IMR-90 (cell line): ENCODE data around the gene NDUFB3. TPM values are rescaled to one million over a fixed set of nuclear protein-coding genes. Genes with fewer than 3 reads are reported as not detected.

Experiments used
- ATAC-seq: fragments of 200-7000 bp; cut with Tn5 transposase; 2 replicates; pipeline ENCODE4 v1.9.1; 2020; ENCODE audit warnings: low read depth, mild to moderate bottlenecking, moderate library complexity
- BruUV-seq: library from RNA; stranded (reverse); fragments of 400-500 nt; replicated peaks from 2 replicates; lab custom pipeline; 2021; lab: Mats Ljungman, UMichigan
- CTCF ChIA-PET: fragments of 300-600 bp; formaldehyde crosslinking; extraction: SDS; loops from one replicate; lab custom pipeline; 2021; ENCODE audit warnings: antibody characterized with exemption; lab: Yijun Ruan, JAX
- POLR2A ChIA-PET: fragments of 300-600 bp; sonication (Branson Sonifier 250); formaldehyde crosslinking; loops from one replicate; lab custom pipeline; 2022; ENCODE audit warnings: antibody characterized with exemption; ENCODE audit not compliant: unreplicated experiment; lab: Charles Lee
- DNase-seq: peaks from one replicate; pipeline ENCODE4 v3.0.0; 2013
- H2AFZ ChIP-seq: replicated peaks from 2 replicates; pipeline ENCODE3; 2013; ENCODE audit warnings: low read length, mild to moderate bottlenecking; ENCODE audit not compliant: poor library complexity
- H2AK5ac ChIP-seq: 2 replicates; pipeline ENCODE4 v1.6.1; 2013; ENCODE audit warnings: low read depth, low read length, inconsistent platforms
- H2AK9ac ChIP-seq: replicated peaks from 2 replicates; pipeline ENCODE3; 2013; ENCODE audit warnings: mild to moderate bottlenecking, low read depth, low read length, moderate library complexity; ENCODE audit not compliant: poor library complexity
- H2BK120ac ChIP-seq: 2 replicates; pipeline ENCODE4 v1.6.1; 2013; ENCODE audit warnings: low read depth, low read length, inconsistent platforms
- H2BK15ac ChIP-seq: 3 replicates; pipeline ENCODE4 v1.6.1; 2013; ENCODE audit warnings: low read depth, low read length, inconsistent platforms
- H2BK20ac ChIP-seq: 2 replicates; pipeline ENCODE4 v1.6.1; 2013; ENCODE audit warnings: low read depth, mild to moderate bottlenecking, inconsistent platforms, low read length, moderate library complexity
- H2BK5ac ChIP-seq: 2 replicates; pipeline ENCODE4 v1.6.1; 2013; ENCODE audit warnings: mild to moderate bottlenecking, low read depth, low read length, inconsistent platforms; ENCODE audit not compliant: poor library complexity, severe bottlenecking
- H3K14ac ChIP-seq: replicated peaks from 2 replicates; pipeline ENCODE4 v1.6.1; 2013; ENCODE audit warnings: low read depth, low read length, inconsistent platforms
- H3K18ac ChIP-seq: 2 replicates; pipeline ENCODE4 v1.6.1; 2013; ENCODE audit warnings: low read depth, low read length, control low read depth
- H3K23ac ChIP-seq: 2 replicates; pipeline ENCODE4 v1.6.1; 2013; ENCODE audit warnings: low read depth, low read length, inconsistent platforms
- H3K27ac ChIP-seq: 2 replicates; pipeline ENCODE4 v1.5.1; 2013; ENCODE audit warnings: mild to moderate bottlenecking, control low read depth, low read length; ENCODE audit not compliant: insufficient read depth
- H3K27me3 ChIP-seq: 2 replicates; pipeline ENCODE4 v1.6.1; 2013; ENCODE audit warnings: low read length; ENCODE audit not compliant: control insufficient read depth, insufficient read depth
- H3K36me3 ChIP-seq: 2 replicates; pipeline ENCODE4 v1.6.1; 2013; ENCODE audit warnings: low read length, mixed read lengths; ENCODE audit not compliant: control insufficient read depth, insufficient read depth
- H3K4ac ChIP-seq: 2 replicates; pipeline ENCODE4 v1.6.1; 2013; ENCODE audit warnings: low read depth, low read length, inconsistent platforms
- H3K4me1 ChIP-seq: 2 replicates; pipeline ENCODE4 v1.6.1; 2013; ENCODE audit warnings: low read length, mixed read lengths; ENCODE audit not compliant: control insufficient read depth, insufficient read depth
- H3K4me2 ChIP-seq: 2 replicates; pipeline ENCODE4 v1.6.1; 2013; ENCODE audit warnings: low read depth, mild to moderate bottlenecking, control low read depth, low read length, moderate library complexity
- H3K4me3 ChIP-seq: 2 replicates; pipeline ENCODE4 v1.5.1; 2013; ENCODE audit warnings: low read depth, mild to moderate bottlenecking, control low read depth, low read length, moderate library complexity; ENCODE audit not compliant: insufficient read depth
- H3K56ac ChIP-seq: 2 replicates; pipeline ENCODE4 v1.6.1; 2013; ENCODE audit warnings: low read length, inconsistent platforms; ENCODE audit not compliant: insufficient read depth; ENCODE audit errors: extremely low read depth
- H3K79me1 ChIP-seq, 2 experiments: 2 replicates each; pipeline ENCODE4 v1.6.1; 2013; ENCODE audit warnings: low read length in 2 of 2, inconsistent platforms in 1 of 2, low read depth in 1 of 2
- H3K9ac ChIP-seq: 2 replicates; pipeline ENCODE4 v1.6.1; 2013; ENCODE audit warnings: low read depth, low read length, control low read depth
- H3K9me1 ChIP-seq: 2 replicates; pipeline ENCODE4 v1.6.1; 2013; ENCODE audit warnings: low read length, inconsistent platforms; ENCODE audit not compliant: insufficient read depth
- H3K9me3 ChIP-seq: 2 replicates; pipeline ENCODE4 v1.6.1; 2013; ENCODE audit warnings: low read length; ENCODE audit not compliant: control insufficient read depth, insufficient read depth
- H4K20me1 ChIP-seq: 2 replicates; pipeline ENCODE4 v1.6.1; 2013; ENCODE audit warnings: low read length, inconsistent platforms; ENCODE audit not compliant: insufficient read depth
- H4K5ac ChIP-seq: 2 replicates; pipeline ENCODE4 v1.6.1; 2013; ENCODE audit warnings: mild to moderate bottlenecking, low read depth, low read length, control low read depth
- H4K8ac ChIP-seq, 2 experiments: 2 replicates each; pipeline ENCODE4 v1.6.1; 2013; ENCODE audit warnings: low read depth in 2 of 2, low read length in 2 of 2, control low read depth in 1 of 2, inconsistent platforms in 1 of 2
- H4K91ac ChIP-seq: 2 replicates; pipeline ENCODE4 v1.6.1; 2013; ENCODE audit warnings: low read depth, low read length, inconsistent platforms; ENCODE audit not compliant: insufficient read depth
- BHLHE40 ChIP-seq: fragments of 150-350 bp; IDR thresholded peaks from 2 replicates; pipeline ENCODE4 v1.6.1; 2016; ENCODE audit warnings: mild to moderate bottlenecking, low read depth, low read length
- CEBPB ChIP-seq: IDR thresholded peaks from 2 replicates; pipeline ENCODE4 v1.6.1; 2012; ENCODE audit warnings: low read depth, low read length, improper control_type of control experiment
- ELK1 ChIP-seq: fragments of 150-350 bp; IDR thresholded peaks from 2 replicates; pipeline ENCODE4 v1.6.1; 2016; ENCODE audit warnings: low read depth, mild to moderate bottlenecking, low read length, moderate library complexity, borderline replicate concordance
- FOS ChIP-seq: fragments of 150-350 bp; IDR thresholded peaks from 2 replicates; pipeline ENCODE4 v1.6.1; 2016; ENCODE audit warnings: low read depth, low read length
- NFE2L2 ChIP-seq: fragments of 150-350 bp; IDR thresholded peaks from 2 replicates; pipeline ENCODE4 v1.6.1; 2016; ENCODE audit warnings: low read depth, mild to moderate bottlenecking, low read length
- RAD21 ChIP-seq: IDR thresholded peaks from 2 replicates; pipeline ENCODE4 v1.6.1; 2012; ENCODE audit warnings: low read length, improper control_type of control experiment
- SMC3 ChIP-seq: fragments of 150-350 bp; IDR thresholded peaks from 2 replicates; pipeline ENCODE4 v1.6.1; 2016; ENCODE audit warnings: low read depth, mild to moderate bottlenecking, antibody characterized with exemption, low read length, moderate library complexity
- WGBS, 2 experiments: methylation state at CpG; one replicate each; pipeline versions ENCODE4 v1.1.5 to v1.1.7; 2013; ENCODE audit warnings: missing lambda C conversion rate in 2 of 2; ENCODE audit not compliant: insufficient read length in 1 of 2; ENCODE audit errors: extremely low coverage in 2 of 2; 5-methylcytosine and 5-hydroxymethylcytosine counted together
- dilution Hi-C: fragments of 300-500 bp; cut with HindIII; formaldehyde crosslinking; loops from one replicate; pipeline ENCODE4 v1.14.3; 2018; ENCODE audit warnings: low sequenced_read_pairs; ENCODE audit not compliant: unreplicated experiment
- in situ Hi-C: fragments of 300-500 bp; cut with MboI; formaldehyde crosslinking; loops from 3 replicates; pipeline ENCODE4 v1.14.3; 2019; ENCODE audit warnings: low sequenced_read_pairs, inconsistent platforms, mixed read lengths
- intact Hi-C: fragments of 100-400 bp; cut with micrococcal nuclease; formaldehyde crosslinking; loops from 2 replicates; pipeline ENCODE4 v1.10.0; 2022
- microRNA-seq, 2 experiments: library from miRNA; stranded (forward) in 1 of 2; unstranded in 1 of 2; fragments of 10-50 nt in 1 of 2; fragments of <30 nt in 1 of 2; gene quantifications in 1 of 2; microRNA quantifications in 1 of 2; one replicate each; pipeline versions ENCODE3 to v1.1.0; 2013 to 2020; ENCODE audit not compliant: insufficient read depth in 1 of 2, insufficient read length in 1 of 2, unreplicated experiment in 1 of 2
- polyA plus RNA-seq, 3 experiments: library from polyadenylated mRNA; depleted of rRNA; stranded (reverse); fragments of >200 nt; gene quantifications; 2 replicates each; pipeline ENCODE4 v1.2.3, GENCODE V29; 2012; ENCODE audit warnings: low replicate concordance in 1 of 3
- small RNA-seq, 5 experiments: library from RNA; depleted of rRNA; stranded (forward); fragments of <200 nt; gene quantifications; one replicate each; pipeline ENCODE3, GENCODE V24; 2012
- total RNA-seq: library from RNA; depleted of rRNA; stranded (reverse); fragments of >200 nt; gene quantifications from 2 replicates; pipeline ENCODE4 v1.2.3, GENCODE V29; 2012; rRNA removed
- TF ChIP-seq, protein P1 (sequence below): fragments of 150-350 bp; IDR thresholded peaks from 2 replicates; pipeline ENCODE4 v1.6.1; 2017; ENCODE audit warnings: mild to moderate bottlenecking, antibody characterized with exemption, low read length, low read depth

Gene NDUFB3
- total and polyA plus RNA-seq, 2 of the 4 experiments (the other 2 are of a cell fraction): 41.0 to 98.7 TPM

GRCh38 chr2:201132518-201132917, 60.7 kb downstream of the NDUFB3 start:
- POLR2A ChIA-PET: interaction anchor here (0.9 kb wide), 1 partner anchor 14 kb away, joined by 3 read pairs; no protein-coding TSS in a partner anchor
- WGBS, 2 experiments: no CpG with 5 or more reads among the region's 1 CpG
- no peak overlapping the region for H3K14ac ChIP-seq
- H3K4ac ChIP-seq: no peak overlapping the region
- no peak overlapping the region for H2AK5ac ChIP-seq
- no peak overlapping the region for H3K4me3 ChIP-seq
- H3K27ac ChIP-seq: no peak overlapping the region
- H3K4me2 ChIP-seq: no peak overlapping the region
- peaks cover 23% of the 10 kb centered on the region for H3K9me1 ChIP-seq
- H3K79me1 ChIP-seq: peaks cover 39 to 65% of the 10 kb centered on the region in 2 experiments
- no peaks in the 10 kb centered on the region for H3K9me3 ChIP-seq
- H3K23ac ChIP-seq: no peak overlapping the region
- no peak overlapping the region for H4K91ac ChIP-seq
- peaks cover 24% of the 10 kb centered on the region for H3K36me3 ChIP-seq
- H4K5ac ChIP-seq: no peak overlapping the region
- in situ Hi-C loops: no loop called here
- CTCF ChIA-PET: no interaction called here
- H2AK9ac ChIP-seq: no peak overlapping the region
- H2BK120ac ChIP-seq: no peak overlapping the region
- peak overlapping the region; percentile 0 for H2BK5ac ChIP-seq
- dilution Hi-C loops: no loop called here
- no peak overlapping the region for H3K18ac ChIP-seq
- H3K56ac ChIP-seq: no peak overlapping the region
- H2BK20ac ChIP-seq: 0 out of 2 replicates have a peak overlapping the region, but pooled peaks have one; percentile 6
- H4K8ac ChIP-seq: no peak overlapping the region; a peak in 1 of 4 replicates
- no peak overlapping the region for H2AFZ ChIP-seq
- DNase-seq: no peak
- peaks cover 14% of the 10 kb centered on the region for H3K4me1 ChIP-seq
- H4K20me1 ChIP-seq: peaks cover 7% of the 10 kb centered on the region; the same call in 1 of the 2 replicates
- H3K9ac ChIP-seq: no peak overlapping the region
- no peak for ATAC-seq
- intact Hi-C loops: no loop called here
- BruUV-seq: no TSS peak
- H3K27me3 ChIP-seq: no peaks in the 10 kb centered on the region
- no peak overlapping the region for H2BK15ac ChIP-seq
- TF ChIP-seq FOS: no peak
- TF ChIP-seq CEBPB: no peak
- no peak for TF ChIP-seq NFE2L2
- TF ChIP-seq, protein P1, sequence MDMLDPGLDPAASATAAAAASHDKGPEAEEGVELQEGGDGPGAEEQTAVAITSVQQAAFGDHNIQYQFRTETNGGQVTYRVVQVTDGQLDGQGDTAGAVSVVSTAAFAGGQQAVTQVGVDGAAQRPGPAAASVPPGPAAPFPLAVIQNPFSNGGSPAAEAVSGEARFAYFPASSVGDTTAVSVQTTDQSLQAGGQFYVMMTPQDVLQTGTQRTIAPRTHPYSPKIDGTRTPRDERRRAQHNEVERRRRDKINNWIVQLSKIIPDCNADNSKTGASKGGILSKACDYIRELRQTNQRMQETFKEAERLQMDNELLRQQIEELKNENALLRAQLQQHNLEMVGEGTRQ: no peak
- TF ChIP-seq RAD21: no peak
- no peak for TF ChIP-seq ELK1
- TF ChIP-seq SMC3: no peak
- TF ChIP-seq BHLHE40: no peak

Small RNA genes lying within 50 kb of the gene (microRNA-seq; reads per million reads assigned to microRNA genes)
- not detected for gene RNU6-1206P (ENCODE audit: insufficient read depth, insufficient read length)

Small RNA genes lying within 50 kb of the gene (small RNA-seq; reads per million reads assigned to genes)
- gene RNU6-1206P: 0 reads per million in 5 experiments

Other genes with a start within 250 kb of the NDUFB3 start
- 26.2 and 43.9 TPM in 2 replicates for gene CLK1, start 207.3 kb upstream of the NDUFB3 start, total RNA-seq
- gene CLK1, start 207.3 kb upstream of the NDUFB3 start, polyA plus RNA-seq (2012; rRNA removed): 28.2 and 35.5 TPM in 2 replicates
- 35.1 and 49.2 TPM in 2 replicates for gene PPIL3, start 182.9 kb upstream of the NDUFB3 start, total RNA-seq
- gene PPIL3, start 182.9 kb upstream of the NDUFB3 start, polyA plus RNA-seq (2012; rRNA removed): 37.3 and 47.9 TPM in 2 replicates
- 31.1 and 43.0 TPM in 2 replicates for gene NIF3L1, start 182.6 kb upstream of the NDUFB3 start, total RNA-seq
- gene NIF3L1, start 182.6 kb upstream of the NDUFB3 start, polyA plus RNA-seq (2012; rRNA removed): 45.7 and 54.6 TPM in 2 replicates
- gene ORC2, start 108.3 kb upstream of the NDUFB3 start, total RNA-seq: 10.0 and 13.3 TPM in 2 replicates
- 3.0 and 4.4 TPM in 2 replicates for gene ORC2, start 108.3 kb upstream of the NDUFB3 start, polyA plus RNA-seq (2012; rRNA removed)
- gene HYCC2, start 330 bp upstream of the NDUFB3 start, total RNA-seq: 9.1 and 10.0 TPM in 2 replicates
- 1.7 and 2.2 TPM in 2 replicates for gene HYCC2, start 330 bp upstream of the NDUFB3 start, polyA plus RNA-seq (2012; rRNA removed)
- gene CFLAR, start 44.2 kb downstream of the NDUFB3 start, total RNA-seq: 48.3 and 59.9 TPM in 2 replicates
- 23.8 and 29.2 TPM in 2 replicates for gene CFLAR, start 44.2 kb downstream of the NDUFB3 start, polyA plus RNA-seq (2012; rRNA removed)
- gene CASP10, start 111.1 kb downstream of the NDUFB3 start, total RNA-seq: 0.28 and 0.90 TPM in 2 replicates
- 0.12 and 0.13 TPM in 2 replicates for gene CASP10, start 111.1 kb downstream of the NDUFB3 start, polyA plus RNA-seq (2012; rRNA removed)
- 17.0 and 18.6 TPM in 2 replicates for gene CASP8, start 188.5 kb downstream of the NDUFB3 start, total RNA-seq
- 11.1 and 13.1 TPM in 2 replicates for gene CASP8, start 188.5 kb downstream of the NDUFB3 start, polyA plus RNA-seq (2012; rRNA removed)